Naive thymus-derived CD4-positive, alpha-beta T cell (primary cell): Measurements from ENCODE around the gene GABPB1. TPM values are rescaled to one million over a fixed set of nuclear protein-coding genes. Genes with fewer than 3 reads are reported as not detected.

Source experiments
- ATAC-seq: fragments of 150-1000 bp; cut with Tn5 transposase; 2 replicates; pipeline ENCODE4 v1.10.0; 2021; ENCODE audit warnings: mild to moderate bottlenecking, moderate library complexity
- CTCF ChIA-PET: fragments of 350-600 bp; sonication (Branson Sonifier 250); formaldehyde crosslinking; loops from one replicate; lab custom pipeline; 2021; ENCODE audit warnings: antibody characterized with exemption; lab: Charles Lee
- POLR2A ChIA-PET: fragments of 350-600 bp; sonication (Branson Sonifier 250); formaldehyde crosslinking; loops from one replicate; lab custom pipeline; 2021; ENCODE audit warnings: antibody characterized with exemption, inconsistent platforms; lab: Charles Lee
- DNase-seq, 9 donors: peaks; one replicate each; pipeline versions ENCODE4 v3.0.0 to v3.0.0-alpha.2; 2020 to 2022; ENCODE audit warnings: mixed read lengths in 1 of 9
- H3K27ac ChIP-seq: one replicate; pipeline ENCODE4 v1.7.0; 2013; ENCODE audit warnings: mild to moderate bottlenecking, low read depth, low read length, moderate library complexity
- H3K27me3 ChIP-seq, 2 donors: one replicate each; pipeline ENCODE4 v1.7.0; 2013; ENCODE audit warnings: low read length in 2 of 2, mild to moderate bottlenecking in 2 of 2, moderate library complexity in 2 of 2; ENCODE audit not compliant: control insufficient read depth in 2 of 2, insufficient read depth in 2 of 2
- H3K36me3 ChIP-seq, 3 experiments: 1 replicate in 2 of 3; 2 replicates in 1 of 3; pipeline ENCODE4 v1.7.0; 2013; ENCODE audit warnings: low read length in 3 of 3, mild to moderate bottlenecking in 3 of 3, moderate library complexity in 1 of 3; ENCODE audit not compliant: insufficient read depth in 3 of 3, control insufficient read depth in 2 of 3
- H3K4me1 ChIP-seq, 2 donors: one replicate each; pipeline ENCODE4 v1.7.0; 2013; ENCODE audit warnings: low read length in 2 of 2, mild to moderate bottlenecking in 2 of 2, moderate library complexity in 1 of 2; ENCODE audit not compliant: control insufficient read depth in 2 of 2, insufficient read depth in 2 of 2
- H3K4me3 ChIP-seq: 2 replicates; pipeline ENCODE4 v1.7.0; 2013; ENCODE audit warnings: mild to moderate bottlenecking, low read length
- H3K9me3 ChIP-seq, 3 experiments: 1 replicate in 2 of 3; 2 replicates in 1 of 3; pipeline ENCODE4 v1.7.0; 2013; ENCODE audit warnings: low read length in 3 of 3; ENCODE audit not compliant: control insufficient read depth in 2 of 3
- H3K27ac Mint-ChIP-seq, 9 donors: one replicate each; pipeline ENCODE4 v1.8.0; 2020 to 2022; ENCODE audit warnings: mixed read lengths in 9 of 9, mild to moderate bottlenecking in 8 of 9, moderate library complexity in 5 of 9, inconsistent platforms in 2 of 9
- H3K27me3 Mint-ChIP-seq, 5 donors: one replicate each; pipeline ENCODE4 v1.8.0; 2021 to 2022; ENCODE audit warnings: mixed read lengths in 5 of 5, mild to moderate bottlenecking in 1 of 5
- H3K36me3 Mint-ChIP-seq, 5 donors: one replicate each; pipeline ENCODE4 v1.8.0; 2020 to 2022; ENCODE audit warnings: mixed read lengths in 5 of 5, mild to moderate bottlenecking in 3 of 5, inconsistent platforms in 1 of 5
- H3K4me1 Mint-ChIP-seq, 7 donors: one replicate each; pipeline ENCODE4 v1.8.0; 2020 to 2022; ENCODE audit warnings: mixed read lengths in 7 of 7, mild to moderate bottlenecking in 3 of 7, inconsistent platforms in 1 of 7
- H3K4me3 Mint-ChIP-seq, 10 donors: one replicate each; pipeline ENCODE4 v1.8.0; 2020 to 2022; ENCODE audit warnings: mild to moderate bottlenecking in 10 of 10, mixed read lengths in 10 of 10, moderate library complexity in 6 of 10, inconsistent platforms in 2 of 10
- H3K9me3 Mint-ChIP-seq, 11 donors: one replicate each; pipeline ENCODE4 v1.8.0; 2020 to 2022; ENCODE audit warnings: mixed read lengths in 11 of 11, mild to moderate bottlenecking in 4 of 11, inconsistent platforms in 1 of 11, moderate library complexity in 1 of 11
- intact Hi-C, 2 donors: fragments of 100-400 bp; cut with micrococcal nuclease; formaldehyde crosslinking; loops; one replicate each; pipeline ENCODE4 v1.15.1; 2023
- polyA plus RNA-seq, 2 donors: library from polyadenylated mRNA; unstranded; fragments of 300-500 nt; fragmentation: Illumina TruSeq; gene quantifications; one replicate each; pipeline ENCODE4 v1.2.3, GENCODE V29; 2021
- total RNA-seq, 6 experiments: library from RNA in 5 of 6; stranded (reverse) in 5 of 6; gene quantifications; 1 replicate in 5 of 6; 2 replicates in 1 of 6; pipeline ENCODE4 v1.2.3 and lab custom pipeline; 2021 to 2026

Gene GABPB1
- total and polyA plus RNA-seq, 7 experiments from 2014 or later: 14.7 to 42.7 (median 20.1) TPM

GRCh38 chr15:50353975-50354837 is 792 bp downstream of the GABPB1 start:
- H3K4me3 ChIP-seq: peak overlapping the region; percentile 83
- H3K9me3 ChIP-seq: no peaks in the 10 kb centered on the region
- ChIA-PET POLR2A (interaction anchor here (0.6 to 9.1 kb wide), 29 partner anchors 7 to 1548 kb away, joined by 3 to 115 read pairs (median 5); partner anchors contain the start of genes AP4E1, COPS2, DTWD1 and EID1), CTCF (interaction anchor here (1.0 kb wide), 2 partner anchors 70 to 410 kb away, joined by 4 read pairs; partner anchors contain the start of gene USP8)
- H3K36me3 ChIP-seq: peaks cover 0 to 14% (median 0%) of the 10 kb centered on the region in 3 experiments
- peaks cover 3 to 42% (median 18%) of the 10 kb centered on the region in 5 donors for H3K36me3 Mint-ChIP-seq
- peaks cover 0 to 12% (median 0%) of the 10 kb centered on the region in 5 donors for H3K27me3 Mint-ChIP-seq
- peak; percentile 48 to 70 (median 60) for DNase-seq
- H3K27ac Mint-ChIP-seq: peak overlapping the region; percentile 98 to 100 (median 99)
- H3K27me3 ChIP-seq: no peaks in the 10 kb centered on the region
- H3K9me3 Mint-ChIP-seq: peaks cover 0 to 22% (median 0%) of the 10 kb centered on the region in 11 donors
- peak overlapping the region; percentile 83 to 99 (median 98) for H3K4me3 Mint-ChIP-seq
- H3K27ac ChIP-seq: peak overlapping the region; percentile 97
- intact Hi-C loops: loop anchor here (1.0 to 10.0 kb wide), 25 partner anchors 35 to 1543 kb away; partner anchors contain the start of genes CEP152 (in 2 of the 2), COPS2 (in 2 of the 2), EID1 (in 2 of the 2) and GALK2 (in 2 of the 2)
- peak; percentile 52 for ATAC-seq
- H3K4me1 ChIP-seq: peaks cover 41 to 52% of the 10 kb centered on the region in 2 donors
- peaks cover 35 to 76% (median 59%) of the 10 kb centered on the region in 7 donors for H3K4me1 Mint-ChIP-seq

- H3K4me3 ChIP-seq: peak overlapping the region; percentile 83
- H3K36me3 Mint-ChIP-seq: peaks cover 3 to 42% (median 15%) of the 10 kb centered on the region in 5 donors
- POLR2A ChIA-PET: interaction anchor here (0.7 to 9.1 kb wide), 14 partner anchors 8 to 1307 kb away, joined by 3 to 115 read pairs (median 6); partner anchors contain the start of genes AP4E1, COPS2, SECISBP2L and USP8
- no peaks in the 10 kb centered on the region for H3K27me3 ChIP-seq
- no peaks in the 10 kb centered on the region for H3K9me3 ChIP-seq
- peaks cover 0 to 14% (median 0%) of the 10 kb centered on the region in 3 experiments for H3K36me3 ChIP-seq
- CTCF ChIA-PET: interaction anchor here (1.0 kb wide), 1 partner anchor 411 kb away, joined by 4 read pairs; no protein-coding TSS in a partner anchor
- H3K4me1 Mint-ChIP-seq: peaks cover 35 to 72% (median 59%) of the 10 kb centered on the region in 7 donors
- H3K9me3 Mint-ChIP-seq: peaks cover 0 to 22% (median 0%) of the 10 kb centered on the region in 11 donors
- DNase-seq (peak in 7 of 9 donors; percentile 70 to 87 (median 79)), ATAC-seq (peak; percentile 72)
- peaks cover 40 to 55% of the 10 kb centered on the region in 2 donors for H3K4me1 ChIP-seq
- H3K27me3 Mint-ChIP-seq: peaks cover 0 to 12% (median 0%) of the 10 kb centered on the region in 5 donors
- H3K27ac Mint-ChIP-seq: peak overlapping the region; percentile 97 to 100 (median 99)
- H3K27ac ChIP-seq: peak overlapping the region; percentile 97
- intact Hi-C loops: loop anchor here (1.0 to 10.0 kb wide), 15 partner anchors 35 to 1543 kb away; partner anchors contain the start of genes CEP152 (in 1 of the 2), COPS2 (in 1 of the 2), GALK2 (in 1 of the 2) and LYSMD2 (in 1 of the 2)
- H3K4me3 Mint-ChIP-seq: peak overlapping the region; percentile 83 to 99 (median 98)
Observed at GRCh38 chr15:50353251-50353974, 1.6 kb downstream of the GABPB1 start.

DNA sequence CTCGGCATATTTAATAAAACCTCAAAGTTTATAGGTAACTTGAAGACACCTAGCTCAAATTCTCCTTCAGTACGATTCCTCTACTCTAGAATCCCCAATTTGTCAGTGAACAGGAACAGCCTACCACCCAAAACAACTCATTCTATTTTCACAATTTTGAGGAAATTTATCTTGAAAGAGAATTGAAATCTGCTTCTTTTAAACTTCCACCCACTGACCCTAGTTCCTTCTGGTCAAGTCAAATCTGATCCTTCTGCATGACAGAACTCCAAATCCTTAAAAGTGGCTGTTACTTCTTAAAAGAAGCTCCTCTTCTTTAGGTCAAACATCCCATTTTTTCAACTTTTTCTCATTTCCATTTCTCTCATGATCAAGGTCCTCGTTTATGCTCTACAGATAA is 4.4 kb downstream of the GABPB1 start:
- peaks cover 0 to 12% (median 0%) of the 10 kb centered on the region in 5 donors for H3K27me3 Mint-ChIP-seq
- Histone ChIP-seq H3K4me3 (peak overlapping the region; percentile 83), H3K4me1 (peaks cover 24 to 33% of the 10 kb centered on the region in 2 donors), H3K27ac (peak overlapping the region; percentile 97), H3K36me3 (peaks cover 0 to 14% (median 0%) of the 10 kb centered on the region in 3 experiments), H3K9me3 (no peaks in the 10 kb centered on the region), H3K27me3 (no peaks in the 10 kb centered on the region)
- intact Hi-C loops: loop anchor here (1.0 to 10.0 kb wide), 10 partner anchors 8 to 1387 kb away; partner anchors contain the start of genes COPS2 (in 1 of the 2), GALK2 (in 1 of the 2), LYSMD2 (in 1 of the 2) and SHC4 (in 1 of the 2)
- ChIA-PET POLR2A (interaction anchor here (0.6 to 9.1 kb wide), 5 partner anchors 8 to 423 kb away, joined by 3 to 115 read pairs (median 4); partner anchors contain the start of gene USP8), CTCF (interaction anchor here (0.5 kb wide), 1 partner anchor 29 kb away, joined by 7 read pairs; no protein-coding TSS in a partner anchor)
- no peak for ATAC-seq
- no peak for DNase-seq
- H3K27ac Mint-ChIP-seq: peak overlapping the region; percentile 14 to 100 (median 98)
- peaks cover 24 to 69% (median 56%) of the 10 kb centered on the region in 7 donors for H3K4me1 Mint-ChIP-seq
- H3K4me3 Mint-ChIP-seq: peak overlapping the region; percentile 69 to 99 (median 98)
- peaks cover 0 to 22% (median 0%) of the 10 kb centered on the region in 11 donors for H3K9me3 Mint-ChIP-seq
- H3K36me3 Mint-ChIP-seq: peaks cover 0 to 31% (median 6%) of the 10 kb centered on the region in 5 donors

DNA sequence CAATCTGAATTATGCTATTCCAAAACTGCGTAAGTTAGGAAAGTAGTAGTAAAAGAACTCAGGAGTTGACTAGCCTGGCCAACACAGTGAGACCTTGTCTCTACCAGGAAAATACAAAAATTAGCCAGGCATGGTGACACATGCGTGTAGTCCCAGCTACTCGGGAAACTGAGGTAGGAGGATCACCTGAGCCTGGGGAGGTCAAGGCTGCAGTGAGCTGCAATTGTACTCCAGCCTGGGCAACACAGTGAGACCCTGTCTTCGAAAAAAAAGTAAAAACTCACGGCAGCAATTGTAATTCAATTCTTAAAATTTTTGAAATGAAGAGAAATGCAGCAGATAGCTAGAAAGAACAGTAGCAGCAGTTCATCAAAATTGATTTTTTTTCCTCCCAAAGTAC is 9.7 kb downstream of the GABPB1 start:
- Histone ChIP-seq H3K4me3 (no peak overlapping the region), H3K36me3 (no peaks in the 10 kb centered on the region), H3K27me3 (no peaks in the 10 kb centered on the region), H3K27ac (no peak overlapping the region), H3K4me1 (peaks cover 6 to 11% of the 10 kb centered on the region in 2 donors), H3K9me3 (no peaks in the 10 kb centered on the region)
- DNase-seq (no peak), ATAC-seq (no peak)
- Mint-ChIP-seq H3K4me1 (peaks cover 17 to 69% (median 44%) of the 10 kb centered on the region in 7 donors), H3K27ac (peak overlapping the region in 2 of 9 donors; percentile 44 to 82), H3K36me3 (peaks cover 0 to 15% (median 4%) of the 10 kb centered on the region in 5 donors), H3K4me3 (no peak overlapping the region), H3K27me3 (no peaks in the 10 kb centered on the region), H3K9me3 (no peaks in the 10 kb centered on the region)
- POLR2A ChIA-PET: interaction anchor here (0.6 to 1.6 kb wide), 5 partner anchors 8 to 51 kb away, joined by 3 to 6 read pairs (median 5); partner anchors contain the start of gene GABPB1
- CTCF ChIA-PET: no interaction called here
- intact Hi-C loops: no loop called here

GRCh38 chr15:50344006-50344464 is 11.0 kb downstream of the GABPB1 start:
- Histone ChIP-seq H3K36me3 (no peaks in the 10 kb centered on the region), H3K4me1 (peaks cover 1 to 2% of the 10 kb centered on the region in 2 donors), H3K27me3 (no peaks in the 10 kb centered on the region), H3K9me3 (no peaks in the 10 kb centered on the region), H3K27ac (no peak overlapping the region), H3K4me3 (no peak overlapping the region)
- Mint-ChIP-seq H3K36me3 (peaks cover 0 to 20% (median 9%) of the 10 kb centered on the region in 5 donors), H3K9me3 (no peaks in the 10 kb centered on the region), H3K27ac (peak overlapping the region in 5 of 9 donors; percentile 4 to 39 (median 33)), H3K27me3 (no peaks in the 10 kb centered on the region), H3K4me1 (peaks cover 17 to 58% (median 33%) of the 10 kb centered on the region in 7 donors), H3K4me3 (no peak overlapping the region)
- intact Hi-C loops: no loop called here
- ChIA-PET CTCF (no interaction called here), POLR2A (interaction anchor here (0.9 to 1.9 kb wide), 2 partner anchors 11 to 1298 kb away, joined by 4 to 9 read pairs; partner anchors contain the start of genes GABPB1 and SECISBP2L)
- DNase-seq: no peak
- ATAC-seq: no peak
